Karpas-422 (cell line): ENCODE results near the gene TMC6. TPM values are rescaled to one million over a fixed set of nuclear protein-coding genes. Genes with fewer than 3 reads are reported as not detected.

Source experiments
- DNase-seq: peaks from one replicate; pipeline ENCODE4 v3.0.0-alpha.2; 2015
- H2AFZ ChIP-seq: fragments of 200-600 bp; sonication (generic); 2 replicates; pipeline ENCODE4 v1.6.1; 2014; ENCODE audit warnings: antibody characterized with exemption, low read length, mixed read lengths
- H3K27ac ChIP-seq: fragments of 200-600 bp; sonication (generic); 2 replicates; pipeline ENCODE4 v1.5.1; 2014; ENCODE audit warnings: mild to moderate bottlenecking, low read length, moderate library complexity
- H3K27me3 ChIP-seq: fragments of 200-600 bp; sonication (generic); 2 replicates; pipeline ENCODE4 v1.6.1; 2014; ENCODE audit warnings: low read length, mixed read lengths
- H3K36me3 ChIP-seq: fragments of 200-600 bp; sonication (generic); 2 replicates; pipeline ENCODE4 v1.6.1; 2014; ENCODE audit warnings: low read length, mixed read lengths; ENCODE audit not compliant: insufficient read depth
- H3K4me1 ChIP-seq: fragments of 200-600 bp; sonication (generic); 2 replicates; pipeline ENCODE4 v1.6.1; 2014; ENCODE audit warnings: mild to moderate bottlenecking, low read length, mixed read lengths
- H3K4me2 ChIP-seq: fragments of 200-600 bp; sonication (generic); 2 replicates; pipeline ENCODE4 v1.6.1; 2014; ENCODE audit warnings: low read length, low read depth, mild to moderate bottlenecking; ENCODE audit not compliant: poor library complexity, severe bottlenecking
- H3K4me3 ChIP-seq: fragments of 200-600 bp; sonication (generic); 2 replicates; pipeline ENCODE4 v1.5.1; 2014; ENCODE audit warnings: mild to moderate bottlenecking, antibody characterized with exemption, low read length, mixed read lengths
- H3K79me2 ChIP-seq: fragments of 200-600 bp; sonication (generic); 2 replicates; pipeline ENCODE4 v1.6.1; 2014; ENCODE audit warnings: mild to moderate bottlenecking, low read length, mixed read lengths
- H3K9ac ChIP-seq: fragments of 200-600 bp; sonication (generic); 2 replicates; pipeline ENCODE4 v1.6.0; 2014; ENCODE audit warnings: low read length
- H3K9me2 ChIP-seq: fragments of 200-600 bp; sonication (generic), shearing (Covaris generic); replicated peaks from 2 replicates; pipeline ENCODE4 v1.6.0; 2014; ENCODE audit warnings: mild to moderate bottlenecking, low read length, moderate library complexity; ENCODE audit not compliant: insufficient read depth
- H3K9me3 ChIP-seq: fragments of 300-700, 200-600 bp; sonication (generic); 2 replicates; pipeline ENCODE4 v1.6.1; 2014; ENCODE audit warnings: low read length, mixed read lengths
- H4K20me1 ChIP-seq: fragments of 200-600 bp; sonication (generic); 2 replicates; pipeline ENCODE4 v1.6.1; 2014; ENCODE audit warnings: mild to moderate bottlenecking, antibody characterized with exemption, low read length, low read depth; ENCODE audit not compliant: insufficient read depth
- total RNA-seq: library from RNA; depleted of rRNA; stranded (reverse); fragments of >200 nt; shearing (Covaris generic); gene quantifications from 2 replicates; pipeline ENCODE4 v1.2.3, GENCODE V29; 2014; ENCODE audit warnings: low replicate concordance

Gene TMC6
- total RNA-seq, 1 experiment from 2014 or later, result 70.7 TPM

DNA sequence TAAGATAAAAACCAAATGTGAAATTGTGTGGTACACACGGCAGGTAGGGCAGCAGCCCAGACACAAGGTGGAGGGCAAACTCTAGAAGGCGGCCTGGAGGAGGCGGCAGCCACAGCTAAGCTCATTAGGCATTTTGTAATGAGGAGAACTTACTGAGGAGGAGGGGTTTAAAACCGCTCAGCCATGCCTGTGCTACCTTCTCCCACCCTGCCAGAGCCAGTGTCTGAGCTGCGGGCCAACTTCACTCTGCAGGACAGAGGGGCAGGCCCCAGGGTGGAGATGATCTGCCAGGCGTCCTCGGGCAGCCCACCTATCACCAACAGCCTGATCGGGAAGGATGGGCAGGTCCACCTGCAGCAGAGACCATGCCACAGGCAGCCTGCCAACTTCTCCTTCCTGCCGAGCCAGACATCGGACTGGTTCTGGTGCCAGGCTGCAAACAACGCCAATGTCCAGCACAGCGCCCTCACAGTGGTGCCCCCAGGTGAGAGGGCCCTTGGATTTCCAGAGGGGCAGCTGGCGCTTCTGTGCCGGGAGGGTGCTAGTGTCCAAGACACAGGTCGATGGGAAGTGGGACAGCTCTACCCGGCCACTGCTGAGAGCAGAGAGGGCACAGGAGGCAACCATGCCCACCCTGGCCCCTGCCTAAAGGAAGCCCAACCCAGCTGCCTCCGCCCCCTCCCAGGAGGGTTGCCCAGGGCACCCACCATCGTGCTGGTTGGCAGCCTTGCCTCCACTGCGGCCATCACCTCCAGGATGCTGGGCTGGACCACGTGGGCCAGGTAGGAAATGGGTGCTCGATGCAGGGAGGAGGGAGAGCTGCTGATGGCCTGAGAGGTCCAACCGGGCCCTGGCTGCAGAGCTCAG, 35.6 kb upstream of the TMC6 start:
- Histone ChIP-seq H3K4me3 (no peak overlapping the region), H3K9me3 (no peaks in the 10 kb centered on the region), H3K4me1 (peaks cover 8% of the 10 kb centered on the region), H3K9me2 (no peaks in the 10 kb centered on the region), H3K27me3 (peaks cover 3% of the 10 kb centered on the region; the same call in 1 of the 2 replicates), H4K20me1 (peaks cover 4% of the 10 kb centered on the region; the same call in 1 of the 2 replicates), H2AFZ (no peak overlapping the region), H3K9ac (no peak overlapping the region), H3K27ac (no peak overlapping the region), H3K4me2 (no peak overlapping the region), H3K36me3 (no peaks in the 10 kb centered on the region), H3K79me2 (no peaks in the 10 kb centered on the region)
- DNase-seq, result no peak

DNA sequence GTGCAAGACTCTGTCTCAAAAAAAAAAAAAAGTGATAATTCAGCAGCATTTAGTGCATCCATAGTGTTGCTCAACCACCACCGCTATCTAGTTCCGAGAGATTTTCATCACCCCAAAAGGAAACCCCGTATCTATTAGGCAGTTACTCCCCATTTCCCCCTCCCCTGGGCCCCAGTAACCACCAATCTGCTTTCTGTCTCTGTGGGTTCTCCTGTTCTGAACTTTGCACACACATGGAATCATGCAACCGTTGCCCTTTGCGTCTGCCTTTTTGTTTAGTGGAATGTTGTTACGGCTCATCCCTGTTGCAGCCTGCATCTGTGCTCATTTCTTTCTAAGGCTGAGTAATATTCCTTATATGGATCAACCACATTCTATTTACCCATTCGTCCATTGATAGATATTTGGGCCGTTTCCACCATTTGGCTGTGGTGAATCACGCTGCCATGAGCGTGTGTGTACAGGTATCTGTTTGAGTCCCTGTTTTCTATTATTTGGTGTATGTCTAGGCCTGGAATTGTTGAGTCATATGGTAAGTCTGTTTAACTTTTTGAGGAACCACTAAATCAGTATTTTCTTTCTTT, 31.1 kb upstream of the TMC6 start:
- Histone ChIP-seq H3K4me2 (no peak overlapping the region), H3K27ac (no peak overlapping the region), H3K9me2 (no peaks in the 10 kb centered on the region), H3K79me2 (no peaks in the 10 kb centered on the region), H2AFZ (no peak overlapping the region), H4K20me1 (no peaks in the 10 kb centered on the region), H3K4me1 (peaks cover 16% of the 10 kb centered on the region), H3K36me3 (no peaks in the 10 kb centered on the region), H3K9me3 (no peaks in the 10 kb centered on the region), H3K27me3 (no peaks in the 10 kb centered on the region), H3K9ac (no peak overlapping the region), H3K4me3 (no peak overlapping the region)
- no peak for DNase-seq

DNA sequence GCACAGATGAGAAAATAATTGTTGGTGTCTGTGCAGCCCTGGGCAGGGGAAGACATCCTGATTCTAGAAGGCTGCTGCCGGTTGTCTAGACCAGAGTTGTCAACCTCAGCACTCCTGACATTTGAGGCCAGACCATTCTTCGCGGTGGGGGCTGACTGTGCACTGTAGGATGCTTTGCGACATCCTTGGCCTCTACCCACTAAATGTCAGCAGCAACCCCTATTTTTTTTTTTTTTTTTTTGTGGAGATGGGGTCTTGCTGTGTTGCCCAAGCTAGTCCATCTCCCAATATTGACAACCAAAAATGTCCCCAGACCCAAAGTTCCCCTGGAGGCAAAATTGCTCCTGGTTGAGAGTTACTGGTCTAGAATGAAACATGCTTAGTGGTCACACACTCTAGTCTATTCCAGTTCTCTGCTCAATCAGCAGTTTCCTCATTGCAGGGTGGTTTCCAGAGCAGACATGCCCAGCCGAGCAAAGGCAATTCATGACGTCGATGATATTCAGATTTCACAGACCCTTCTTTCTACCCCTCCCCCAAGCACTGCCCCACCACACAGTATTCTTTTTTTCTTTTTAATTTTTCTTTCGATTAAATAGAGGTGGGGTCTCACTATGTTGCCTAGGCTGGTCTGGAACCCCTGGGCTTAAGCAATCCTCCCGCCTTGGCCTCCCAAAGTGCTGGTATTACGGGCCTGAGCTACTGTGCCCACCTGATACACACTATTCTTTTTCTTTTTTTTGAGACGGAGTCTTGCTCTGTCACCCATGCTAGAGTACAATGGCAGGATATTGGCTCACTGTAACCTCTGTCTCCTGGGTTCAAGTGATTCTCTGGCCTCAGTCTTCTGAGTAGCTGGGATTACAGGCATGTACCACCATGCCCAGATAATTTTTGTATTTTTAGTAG, 26.6 kb upstream of the TMC6 start:
- H3K9ac ChIP-seq, result no peak overlapping the region
- H3K9me3 ChIP-seq, result no peaks in the 10 kb centered on the region
- peaks cover 38% of the 10 kb centered on the region for H3K4me1 ChIP-seq

DNA sequence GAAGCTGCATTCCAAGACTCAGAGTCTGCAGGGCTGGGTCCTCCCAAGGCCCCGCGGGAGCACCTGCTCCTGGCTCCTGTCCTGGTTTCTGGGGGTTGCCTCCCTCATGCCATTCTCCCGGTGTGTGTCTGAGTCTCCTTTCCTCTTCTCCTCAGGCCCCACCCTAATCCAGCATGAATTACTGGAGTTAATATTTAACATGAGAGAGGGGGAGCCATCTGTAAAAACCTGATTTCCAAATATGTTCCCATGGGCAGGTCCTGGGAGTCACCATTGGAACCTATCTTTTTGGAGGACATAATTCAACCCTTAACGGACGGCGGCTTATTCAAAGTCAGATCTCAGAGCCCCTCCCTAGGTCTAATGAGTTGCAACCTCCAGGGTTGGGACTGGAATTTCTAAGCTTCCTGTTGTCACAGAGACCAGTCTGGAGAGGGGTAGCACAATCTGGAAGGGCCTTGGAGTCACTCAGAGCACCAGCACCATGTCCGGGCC, 23.0 kb upstream of the TMC6 start:
- DNase-seq, result no peak
- Histone ChIP-seq H3K4me2 (no peak overlapping the region), H3K9ac (no peak overlapping the region), H3K36me3 (no peaks in the 10 kb centered on the region), H3K4me3 (no peak overlapping the region), H3K79me2 (no peaks in the 10 kb centered on the region), H3K27ac (no peak overlapping the region), H3K9me3 (no peaks in the 10 kb centered on the region), H3K9me2 (no peaks in the 10 kb centered on the region), H2AFZ (no peak overlapping the region), H4K20me1 (no peaks in the 10 kb centered on the region), H3K27me3 (no peaks in the 10 kb centered on the region; the same call in 1 of the 2 replicates), H3K4me1 (peaks cover 48% of the 10 kb centered on the region)

More for the DNA sequence above, 26.6 kb upstream of the TMC6 start:
- Histone ChIP-seq H3K9me2 (no peaks in the 10 kb centered on the region), H4K20me1 (no peaks in the 10 kb centered on the region), H3K36me3 (no peaks in the 10 kb centered on the region), H3K27ac (no peak overlapping the region), H3K4me2 (no peak overlapping the region), H3K27me3 (no peaks in the 10 kb centered on the region), H2AFZ (no peak overlapping the region), H3K79me2 (no peaks in the 10 kb centered on the region), H3K4me3 (no peak overlapping the region)
- no peak for DNase-seq

DNA sequence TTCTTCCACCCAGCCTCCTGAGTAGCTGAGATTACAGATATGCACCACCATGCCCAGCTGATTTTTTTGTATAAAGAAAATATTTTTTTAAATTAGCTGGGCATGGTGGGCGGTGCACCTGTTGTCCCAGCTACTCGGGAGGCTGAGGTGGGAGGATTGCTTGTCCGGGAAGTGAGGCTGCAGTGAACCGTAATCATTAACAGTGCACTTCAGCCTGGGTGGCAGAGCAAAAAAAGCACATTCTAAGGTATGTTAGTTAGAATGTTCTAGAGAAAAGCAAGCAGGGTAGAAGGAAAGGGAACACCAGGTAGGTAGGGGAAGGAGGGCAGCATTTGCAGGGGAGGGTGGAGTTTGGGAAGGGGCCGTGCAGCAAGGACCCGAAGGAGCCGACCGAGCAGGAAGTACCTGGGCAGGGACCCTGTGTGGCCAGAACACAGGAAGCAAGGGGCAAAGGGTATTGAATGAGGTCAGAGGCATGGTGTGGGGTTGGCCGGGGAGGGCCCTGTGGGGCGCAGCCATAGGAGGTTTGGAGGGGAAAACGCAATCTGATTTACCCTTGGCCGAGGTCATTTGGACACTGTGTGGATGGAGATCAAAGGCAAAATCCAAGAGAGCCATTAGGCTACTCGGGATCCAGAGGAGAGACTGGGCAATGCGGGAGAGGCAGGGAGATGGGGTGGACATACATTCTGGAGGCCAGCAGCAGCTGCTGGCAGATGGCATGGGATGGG, 19.9 kb upstream of the TMC6 start:
- H4K20me1 ChIP-seq, result no peaks in the 10 kb centered on the region
- no peak overlapping the region for H3K4me2 ChIP-seq
- no peak overlapping the region for H3K4me3 ChIP-seq
- no peaks in the 10 kb centered on the region for H3K9me3 ChIP-seq
- no peak for DNase-seq
- peaks cover 34% of the 10 kb centered on the region for H3K4me1 ChIP-seq
- H3K36me3 ChIP-seq, result no peaks in the 10 kb centered on the region
- H3K9ac ChIP-seq, result no peak overlapping the region
- H3K9me2 ChIP-seq, result no peaks in the 10 kb centered on the region
- H3K27me3 ChIP-seq, result no peaks in the 10 kb centered on the region; the same call in 1 of the 2 replicates
- no peak overlapping the region for H3K27ac ChIP-seq
- no peak overlapping the region for H2AFZ ChIP-seq
- H3K79me2 ChIP-seq, result no peaks in the 10 kb centered on the region

DNA sequence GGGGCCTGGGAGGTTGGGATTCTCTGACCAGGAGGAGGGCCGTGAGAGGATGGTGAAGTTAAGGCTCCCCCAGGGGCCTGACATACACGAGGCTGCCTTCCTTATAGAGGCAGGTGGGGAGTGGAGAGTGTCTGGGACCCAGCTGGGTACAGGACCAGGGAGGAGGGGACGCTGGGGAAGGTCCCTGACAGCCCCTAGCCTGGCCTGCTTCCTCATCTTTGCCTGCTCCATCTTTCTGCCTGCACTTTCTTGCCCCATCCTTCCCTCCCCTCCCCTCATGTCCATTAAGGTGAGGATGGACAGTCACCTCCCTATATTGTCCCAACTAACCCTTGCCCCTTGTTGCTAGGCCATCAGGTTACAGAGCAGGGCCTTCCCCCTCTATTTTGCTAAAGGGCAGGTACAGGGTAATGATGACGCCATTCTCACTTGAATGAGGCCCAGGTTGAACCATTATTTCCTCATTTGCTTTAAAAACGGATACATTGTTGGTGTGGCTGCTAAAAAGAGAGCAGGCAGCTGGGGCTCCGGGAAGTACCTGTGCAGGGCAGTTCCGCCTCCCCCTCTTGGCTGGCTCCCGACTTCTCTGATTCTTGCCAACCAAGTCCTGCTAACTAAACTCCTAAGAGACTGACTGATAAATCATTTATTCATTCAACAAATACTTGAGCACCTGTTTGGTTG, 18.9 kb upstream of the TMC6 start:
- H3K27ac ChIP-seq, result no peak overlapping the region; the same call in 1 of the 2 replicates
- H3K36me3 ChIP-seq, result no peaks in the 10 kb centered on the region
- no peaks in the 10 kb centered on the region for H3K79me2 ChIP-seq
- H3K27me3 ChIP-seq, result no peaks in the 10 kb centered on the region; the same call in 1 of the 2 replicates
- peak overlapping the region; percentile 11 for H3K9ac ChIP-seq
- peaks cover 3% of the 10 kb centered on the region; the same call in 1 of the 2 replicates for H4K20me1 ChIP-seq
- H3K9me3 ChIP-seq, result no peaks in the 10 kb centered on the region
- H3K4me3 ChIP-seq, result no peak overlapping the region
- no peaks in the 10 kb centered on the region for H3K9me2 ChIP-seq
- peak overlapping the region; percentile 11; the same call in 1 of the 2 replicates for H2AFZ ChIP-seq
- H3K4me2 ChIP-seq, result peak overlapping the region; percentile 27
- peak; percentile 64 for DNase-seq
- peaks cover 24% of the 10 kb centered on the region for H3K4me1 ChIP-seq

DNA sequence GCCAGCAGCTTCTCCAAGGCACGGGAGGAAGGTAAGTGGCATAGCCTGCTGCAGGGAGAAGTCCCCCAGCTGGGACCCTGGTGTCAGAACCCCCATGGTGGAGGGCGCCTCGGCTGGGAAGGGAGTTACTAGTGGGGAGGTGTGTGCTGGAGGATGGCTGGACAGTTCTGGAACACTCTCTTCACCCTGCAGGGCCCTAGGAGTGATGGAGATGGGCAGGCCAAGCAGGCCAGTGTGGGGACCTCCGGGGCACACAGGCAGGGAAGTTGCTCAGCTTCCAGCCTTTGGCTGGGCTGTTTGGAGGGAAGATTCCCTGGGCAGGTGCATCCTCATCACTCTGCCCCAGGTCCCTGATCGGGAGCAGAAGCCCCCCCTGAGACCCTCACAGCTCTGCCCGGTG, 18.3 kb upstream of the TMC6 start:
- H3K36me3 ChIP-seq, result peaks cover 3% of the 10 kb centered on the region
- no peak for DNase-seq
- H3K9me2 ChIP-seq, result no peaks in the 10 kb centered on the region
- no peak overlapping the region for H3K27ac ChIP-seq
- H4K20me1 ChIP-seq, result peaks cover 9% of the 10 kb centered on the region
- H3K9me3 ChIP-seq, result no peaks in the 10 kb centered on the region
- no peaks in the 10 kb centered on the region for H3K79me2 ChIP-seq
- H3K4me2 ChIP-seq, result peak overlapping the region; percentile 27
- no peak overlapping the region for H3K4me3 ChIP-seq
- H3K4me1 ChIP-seq, result peaks cover 20% of the 10 kb centered on the region
- no peaks in the 10 kb centered on the region; the same call in 1 of the 2 replicates for H3K27me3 ChIP-seq
- H3K9ac ChIP-seq, result peak overlapping the region; percentile 11
- H2AFZ ChIP-seq, result no peak overlapping the region
